Activated T-helper 2 cell treated with anti-CD3 and anti-CD28 coated beads, Interferon-gamma antibody, Interleukin-2, Interleukin-4, amounts not matched to agents 10 μg/mL and 5 μg/mL and 100 μg/mL, durations not matched to agents 14 hours and 24 hours and 36 hours (primary cell): ENCODE results near the gene CEP128. TPM values are rescaled to one million over a fixed set of nuclear protein-coding genes. Genes with fewer than 3 reads are reported as not detected.

Source experiments
- DNase-seq: peaks from one replicate; pipeline ENCODE4 v3.0.0; 2021; ENCODE audit warnings: low spot score
- H3K27ac Mint-ChIP-seq: one replicate; pipeline ENCODE4 v1.8.0; 2021; ENCODE audit warnings: mixed read lengths
- H3K27me3 Mint-ChIP-seq: one replicate; pipeline ENCODE4 v1.8.0; 2021; ENCODE audit warnings: low read depth, mixed read lengths
- H3K36me3 Mint-ChIP-seq: one replicate; pipeline ENCODE4 v1.8.0; 2021; ENCODE audit warnings: low read depth, mixed read lengths
- H3K4me1 Mint-ChIP-seq: one replicate; pipeline ENCODE4 v1.8.0; 2021; ENCODE audit warnings: low read depth, mixed read lengths
- H3K4me3 Mint-ChIP-seq: one replicate; pipeline ENCODE4 v1.8.0; 2021; ENCODE audit warnings: low read depth, mild to moderate bottlenecking, moderate library complexity, mixed read lengths
- H3K9me3 Mint-ChIP-seq: one replicate; pipeline ENCODE4 v1.8.0; 2021; ENCODE audit warnings: mixed read lengths
- intact Hi-C: fragments of 100-400 bp; cut with micrococcal nuclease; formaldehyde crosslinking; loops from one replicate; pipeline ENCODE4 v1.15.1; 2023
- total RNA-seq: library from RNA; stranded (reverse); gene quantifications from 2 replicates; pipeline ENCODE4 v1.2.3, GENCODE V29; 2022

The CEP128 gene
- total RNA-seq, 1 donor from 2014 or later: 18.0 TPM

DNA sequence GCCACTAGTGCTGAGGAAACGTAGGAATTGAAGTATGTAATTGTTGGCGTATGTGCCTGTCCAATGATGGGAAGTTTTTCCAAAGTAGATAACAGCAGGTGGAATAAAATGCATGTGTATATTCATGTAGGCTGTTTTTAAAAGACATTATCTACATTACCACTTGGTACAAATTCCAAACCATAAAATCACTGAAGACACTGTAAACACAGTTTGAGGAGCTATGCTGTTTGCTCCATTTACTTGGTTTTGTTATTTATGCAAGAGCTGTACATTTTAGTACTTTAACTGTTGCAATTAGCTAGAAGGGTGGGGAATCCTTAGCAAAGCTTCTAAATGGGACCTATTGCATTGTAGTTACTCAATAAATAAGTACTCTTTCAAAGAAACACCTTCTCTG, 455.8 kb downstream of the CEP128 start:
- no peaks in the 10 kb centered on the region for H3K27me3 Mint-ChIP-seq
- DNase-seq: no peak
- no peak overlapping the region for H3K4me3 Mint-ChIP-seq
- no peaks in the 10 kb centered on the region for H3K36me3 Mint-ChIP-seq
- no peak overlapping the region for H3K27ac Mint-ChIP-seq
- H3K9me3 Mint-ChIP-seq: peaks cover 5% of the 10 kb centered on the region
- no peaks in the 10 kb centered on the region for H3K4me1 Mint-ChIP-seq
- intact Hi-C loops: no loop called here

DNA sequence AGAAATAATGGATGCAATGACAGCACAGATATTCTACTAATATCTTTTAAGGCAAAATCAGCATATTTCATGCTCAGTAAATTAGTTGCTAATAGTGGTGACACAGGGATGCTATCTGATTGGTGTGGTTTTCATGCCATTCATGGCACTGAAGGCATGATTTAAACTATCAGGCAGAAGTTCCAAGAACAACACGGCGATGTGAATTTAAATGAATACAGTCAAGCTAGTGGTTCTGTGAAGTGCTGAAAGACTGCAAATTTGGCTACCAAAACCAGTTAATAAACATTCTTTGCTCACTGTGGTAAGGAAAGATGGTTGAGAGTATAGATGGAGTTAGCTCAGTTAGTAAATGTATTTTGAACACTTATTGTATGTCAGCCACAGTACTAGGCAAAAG, 458.2 kb downstream of the CEP128 start:
- H3K27ac Mint-ChIP-seq: no peak overlapping the region
- H3K27me3 Mint-ChIP-seq: no peaks in the 10 kb centered on the region
- no peaks in the 10 kb centered on the region for H3K36me3 Mint-ChIP-seq
- DNase-seq: no peak
- H3K4me1 Mint-ChIP-seq: no peaks in the 10 kb centered on the region
- peaks cover 5% of the 10 kb centered on the region for H3K9me3 Mint-ChIP-seq
- no peak overlapping the region for H3K4me3 Mint-ChIP-seq
- intact Hi-C loops: no loop called here

DNA sequence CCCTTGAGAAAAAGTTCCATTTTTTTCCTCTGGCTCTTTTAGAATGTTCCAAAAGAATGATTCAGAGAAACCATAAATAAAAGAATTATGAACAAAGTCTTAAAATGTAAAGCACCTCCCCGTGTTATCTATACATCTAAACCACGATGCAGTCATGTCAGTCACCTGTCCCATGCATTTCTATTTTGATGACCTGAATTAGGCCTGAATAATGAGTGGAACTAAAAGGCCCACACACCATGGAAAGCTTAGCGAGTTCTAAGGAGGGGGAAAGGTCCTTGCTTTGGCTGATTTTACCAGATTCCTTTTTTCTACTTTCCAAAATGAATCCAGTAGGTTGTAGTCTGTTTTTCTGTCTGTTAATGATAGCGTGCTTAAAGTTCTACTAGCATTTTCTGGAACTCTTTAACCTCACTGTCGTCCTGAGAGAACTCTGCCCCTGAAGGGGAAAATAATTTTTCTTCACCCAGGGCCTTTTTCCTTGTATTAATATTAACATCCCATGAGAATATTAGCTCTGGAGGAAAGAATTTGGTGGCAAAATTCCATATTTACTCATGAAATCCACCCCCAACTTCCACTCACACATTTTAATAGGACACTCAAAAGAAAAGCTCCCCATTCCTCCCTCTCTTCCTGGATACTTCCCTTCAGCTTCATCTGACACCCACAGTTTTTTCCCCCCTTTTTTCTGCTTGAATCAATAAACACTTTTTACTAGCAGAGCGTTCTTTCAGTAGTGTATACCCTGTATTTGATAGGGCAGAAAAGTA, 464.0 kb downstream of the CEP128 start:
- H3K4me3 Mint-ChIP-seq: no peak overlapping the region
- peaks cover 7% of the 10 kb centered on the region for H3K9me3 Mint-ChIP-seq
- H3K27ac Mint-ChIP-seq: no peak overlapping the region
- intact Hi-C loops: no loop called here
- H3K36me3 Mint-ChIP-seq: no peaks in the 10 kb centered on the region
- H3K4me1 Mint-ChIP-seq: no peaks in the 10 kb centered on the region
- no peak for DNase-seq
- no peaks in the 10 kb centered on the region for H3K27me3 Mint-ChIP-seq

DNA sequence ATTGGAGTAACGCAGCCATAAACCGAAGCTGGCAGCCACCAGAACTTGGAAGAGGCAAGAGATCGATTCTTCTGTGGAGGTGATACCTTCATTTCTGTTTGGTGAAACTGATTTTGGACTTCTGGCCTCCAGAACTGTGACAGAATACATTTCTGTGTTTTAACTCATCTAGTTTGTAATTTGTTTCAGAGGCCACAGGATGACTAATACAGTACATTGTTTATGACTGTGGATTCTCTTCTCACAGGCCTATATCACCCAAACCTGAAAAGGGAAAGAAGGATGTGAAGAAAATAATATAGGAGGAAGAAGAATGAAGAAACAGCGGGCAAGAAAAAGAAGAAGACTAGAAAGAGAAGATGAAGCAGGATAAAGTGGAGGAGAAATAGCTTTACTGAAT, 466.5 kb downstream of the CEP128 start:
- Mint-ChIP-seq H3K4me3 (no peak overlapping the region), H3K36me3 (no peaks in the 10 kb centered on the region), H3K9me3 (peaks cover 16% of the 10 kb centered on the region), H3K27me3 (no peaks in the 10 kb centered on the region), H3K4me1 (no peaks in the 10 kb centered on the region), H3K27ac (no peak overlapping the region)
- intact Hi-C loops: no loop called here
- DNase-seq: no peak

DNA sequence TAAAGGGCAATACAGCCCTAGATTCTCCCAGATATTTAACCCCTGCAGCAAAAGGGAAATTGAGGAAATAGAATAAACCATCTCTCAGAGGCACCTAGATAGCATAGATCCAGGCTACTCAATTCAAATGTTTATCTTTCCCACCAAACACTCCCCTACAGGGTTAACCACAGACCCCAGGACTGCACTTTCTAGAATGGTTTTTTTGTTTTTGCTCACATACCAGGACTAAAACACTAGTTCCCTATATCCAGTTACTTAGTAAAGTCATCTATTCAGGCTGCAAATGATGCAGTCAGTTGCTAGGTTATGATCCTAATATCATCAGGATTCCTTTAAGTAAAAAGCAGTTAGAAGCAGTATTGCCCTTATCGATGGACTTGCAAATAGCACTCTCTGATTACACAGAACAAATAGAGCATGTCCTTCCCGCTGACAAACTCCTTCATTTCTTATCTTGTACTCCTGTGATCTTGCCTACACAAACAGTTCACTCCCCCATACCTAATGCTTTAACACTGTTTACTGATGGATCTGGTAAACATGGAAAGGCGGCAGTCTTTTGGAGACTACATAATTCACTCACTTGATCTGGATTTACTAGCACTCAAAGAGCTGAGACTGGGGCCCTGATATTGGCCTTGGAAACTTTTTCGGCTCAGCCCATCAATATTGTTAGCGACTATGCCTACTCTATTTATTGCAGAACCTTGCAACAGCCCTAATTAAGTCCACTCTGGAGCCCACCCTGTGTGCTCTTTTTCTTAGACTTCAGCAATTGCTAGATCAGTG, 473.0 kb downstream of the CEP128 start:
- H3K36me3 Mint-ChIP-seq: no peaks in the 10 kb centered on the region

DNA sequence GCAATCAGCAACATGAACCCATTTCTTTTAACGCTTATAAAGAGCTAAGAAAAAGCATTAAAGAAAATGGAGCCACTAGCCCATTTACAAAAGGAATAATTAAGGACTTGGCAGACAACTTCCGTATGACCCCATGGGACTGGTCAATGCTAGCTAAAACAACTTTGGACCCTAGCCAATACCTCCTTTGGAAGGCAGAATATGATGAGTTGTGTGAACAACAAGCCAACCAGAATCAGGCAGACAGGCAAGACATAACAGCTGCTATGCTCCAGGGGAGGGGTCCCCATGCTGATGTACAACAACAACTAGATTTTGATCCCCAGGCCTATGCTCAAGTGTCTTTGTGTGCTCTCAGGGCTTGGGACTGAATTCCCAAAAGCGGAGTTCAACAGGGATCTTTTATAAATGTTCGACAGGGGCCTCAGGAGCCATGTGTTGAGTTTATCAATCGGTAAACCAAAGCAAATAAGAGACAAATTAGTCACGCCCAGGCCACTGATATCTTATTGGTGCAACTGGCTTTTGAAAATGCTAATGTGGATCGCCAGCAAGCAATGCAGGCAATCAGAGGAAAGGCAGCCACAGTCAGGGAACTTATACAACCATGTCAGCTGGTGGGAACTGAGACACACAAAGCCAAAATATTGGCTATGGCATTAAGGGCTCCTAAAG, 475.9 kb downstream of the CEP128 start:
- no peak overlapping the region for H3K27ac Mint-ChIP-seq
- H3K4me1 Mint-ChIP-seq: no peaks in the 10 kb centered on the region
- no peaks in the 10 kb centered on the region for H3K9me3 Mint-ChIP-seq

More for the DNA sequence above, 473.0 kb downstream of the CEP128 start:
- no peaks in the 10 kb centered on the region for H3K4me1 Mint-ChIP-seq
- no peaks in the 10 kb centered on the region for H3K27me3 Mint-ChIP-seq
- intact Hi-C loops: no loop called here
- no peak overlapping the region for H3K27ac Mint-ChIP-seq
- no peak overlapping the region for H3K4me3 Mint-ChIP-seq
- DNase-seq: no peak
- peaks cover 9% of the 10 kb centered on the region for H3K9me3 Mint-ChIP-seq

DNA sequence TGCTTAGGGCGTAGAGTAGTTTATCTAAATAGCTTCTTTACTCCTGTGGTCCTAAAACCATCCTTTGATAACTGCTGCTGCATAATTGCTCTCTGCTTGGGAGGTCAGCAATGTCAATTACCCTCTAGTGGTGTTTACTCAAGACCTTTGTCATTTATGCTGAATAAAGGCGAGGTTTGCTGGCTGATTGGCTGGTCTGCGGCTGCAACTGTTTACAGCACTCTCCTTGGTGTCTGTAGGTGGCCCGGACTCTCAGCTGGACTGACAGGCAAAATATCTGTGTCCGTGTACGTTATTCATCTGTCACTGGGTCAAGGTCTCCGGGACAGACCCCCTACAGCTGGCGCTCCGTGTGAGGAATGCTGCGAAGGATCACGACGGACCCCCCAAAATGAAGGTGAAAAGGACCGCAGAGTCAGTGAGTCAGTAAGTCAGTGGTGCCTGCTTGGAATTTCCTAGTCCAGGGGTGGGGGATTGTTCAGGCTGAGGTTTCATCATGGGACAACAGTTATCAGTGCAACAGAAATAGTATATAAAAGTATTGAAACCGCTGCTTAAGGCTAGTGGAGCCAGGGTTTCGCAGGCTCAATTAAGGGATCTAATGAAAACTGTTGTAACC, 476.9 kb downstream of the CEP128 start:
- Mint-ChIP-seq H3K36me3 (no peaks in the 10 kb centered on the region), H3K4me1 (no peaks in the 10 kb centered on the region), H3K4me3 (no peak overlapping the region), H3K27ac (no peak overlapping the region), H3K27me3 (no peaks in the 10 kb centered on the region), H3K9me3 (no peaks in the 10 kb centered on the region)
- intact Hi-C loops: no loop called here
- DNase-seq: no peak

More for the DNA sequence above, 475.9 kb downstream of the CEP128 start:
- Mint-ChIP-seq H3K27me3 (no peaks in the 10 kb centered on the region), H3K4me3 (no peak overlapping the region), H3K36me3 (no peaks in the 10 kb centered on the region)
- intact Hi-C loops: no loop called here
- no peak for DNase-seq

DNA sequence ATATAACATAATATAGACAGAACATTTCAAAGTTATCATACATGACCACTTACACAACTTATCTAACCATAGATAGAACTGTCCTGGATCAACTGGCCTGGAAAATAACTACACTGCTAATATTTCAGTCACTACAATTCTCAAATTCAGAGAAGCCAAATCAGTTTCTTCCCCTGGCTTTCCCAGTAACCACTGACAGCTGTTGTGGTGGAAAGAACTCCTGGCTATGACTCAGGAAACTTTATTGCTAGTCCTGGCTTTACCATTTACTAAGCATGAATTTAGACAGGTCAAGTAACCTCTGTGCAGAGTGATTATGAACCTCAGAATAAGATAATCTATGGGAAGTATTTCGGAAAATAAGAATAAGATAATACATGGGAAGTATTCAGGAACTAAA, 485.3 kb downstream of the CEP128 start:
- intact Hi-C loops: no loop called here
- Mint-ChIP-seq H3K4me1 (no peaks in the 10 kb centered on the region), H3K27me3 (no peaks in the 10 kb centered on the region), H3K27ac (no peak overlapping the region), H3K9me3 (peaks cover 13% of the 10 kb centered on the region), H3K36me3 (no peaks in the 10 kb centered on the region), H3K4me3 (no peak overlapping the region)
- DNase-seq: no peak

DNA sequence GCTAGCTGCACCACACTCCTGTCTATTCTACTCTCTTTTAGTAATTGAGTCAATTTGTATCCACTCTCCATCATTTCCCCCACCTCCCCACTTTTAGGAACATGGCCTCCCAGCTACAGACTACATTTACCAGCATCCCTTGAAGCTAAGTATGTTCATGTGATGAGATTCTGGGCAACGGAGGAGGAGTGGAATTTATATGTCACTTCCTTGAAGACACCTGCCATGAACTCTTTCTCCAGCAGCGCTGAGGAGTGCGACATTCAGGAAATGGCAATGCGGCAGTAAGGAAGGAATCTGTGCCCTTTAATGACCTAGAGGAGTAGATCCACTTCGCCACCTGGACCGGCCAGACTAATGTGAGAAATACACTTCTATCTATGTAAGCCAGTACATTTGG, 486.5 kb downstream of the CEP128 start:
- peaks cover 19% of the 10 kb centered on the region for H3K9me3 Mint-ChIP-seq
- no peak for DNase-seq
- intact Hi-C loops: no loop called here
- H3K4me1 Mint-ChIP-seq: no peaks in the 10 kb centered on the region
- H3K4me3 Mint-ChIP-seq: no peak overlapping the region
- no peaks in the 10 kb centered on the region for H3K27me3 Mint-ChIP-seq
- no peak overlapping the region for H3K27ac Mint-ChIP-seq
- no peaks in the 10 kb centered on the region for H3K36me3 Mint-ChIP-seq

DNA sequence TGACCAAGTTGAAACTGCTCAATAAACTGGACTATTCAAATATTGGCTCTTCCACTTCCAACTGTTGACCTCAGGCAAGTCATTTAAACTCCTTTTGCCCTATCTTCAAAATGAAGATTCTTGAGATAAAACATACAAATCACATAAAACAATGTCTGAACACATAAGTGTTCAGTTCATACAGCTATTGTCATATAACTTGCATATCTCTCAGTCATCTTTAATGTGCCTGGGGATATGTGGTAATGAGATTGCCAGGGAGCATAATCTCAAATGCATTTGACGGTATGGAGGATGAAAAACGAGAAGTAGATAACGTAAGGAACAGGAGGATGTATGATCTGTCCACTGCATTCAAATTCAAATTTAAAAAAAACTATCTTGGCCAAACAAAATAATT, 493.3 kb downstream of the CEP128 start:
- Mint-ChIP-seq H3K27me3 (no peaks in the 10 kb centered on the region), H3K4me3 (no peak overlapping the region), H3K9me3 (peaks cover 21% of the 10 kb centered on the region), H3K36me3 (no peaks in the 10 kb centered on the region), H3K4me1 (no peaks in the 10 kb centered on the region), H3K27ac (no peak overlapping the region)
- DNase-seq: no peak
- intact Hi-C loops: no loop called here

DNA sequence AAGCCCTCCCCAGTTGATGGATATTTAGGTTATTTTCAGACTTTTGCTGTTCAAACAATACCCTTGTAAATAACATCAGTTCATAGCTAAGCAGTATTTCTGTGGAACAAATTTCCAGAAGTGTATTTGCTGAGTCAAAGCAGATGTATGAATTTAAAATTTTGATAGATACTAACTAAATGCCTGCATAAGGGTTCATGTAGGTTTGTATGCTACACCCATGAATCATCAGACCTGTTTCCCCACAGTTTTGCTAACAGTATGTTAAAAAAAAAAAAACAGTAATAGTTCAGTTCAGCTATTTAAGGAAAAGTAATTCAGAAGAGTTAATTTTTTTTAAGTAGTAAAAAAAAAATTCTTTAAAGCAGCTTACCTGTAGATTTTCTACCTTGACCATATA, 494.1 kb downstream of the CEP128 start:
- H3K27me3 Mint-ChIP-seq: no peaks in the 10 kb centered on the region
- no peaks in the 10 kb centered on the region for H3K36me3 Mint-ChIP-seq
- no peak for DNase-seq
- no peaks in the 10 kb centered on the region for H3K4me1 Mint-ChIP-seq
- no peak overlapping the region for H3K27ac Mint-ChIP-seq
- H3K9me3 Mint-ChIP-seq: peaks cover 20% of the 10 kb centered on the region
- intact Hi-C loops: no loop called here
- H3K4me3 Mint-ChIP-seq: no peak overlapping the region
